AG09309 (cell line): Measurements from ENCODE around the gene S100A11.

Experiments
- DNase-seq: peaks from one replicate; pipeline ENCODE4 v3.0.0-alpha.2; 2010; ENCODE audit warnings: low read depth
- H3K4me3 ChIP-seq: 2 replicates; pipeline ENCODE4 v1.5.1; 2011; ENCODE audit warnings: mild to moderate bottlenecking, low read depth, low read length, moderate library complexity; ENCODE audit not compliant: control insufficient read depth
- CTCF ChIP-seq: IDR thresholded peaks from 2 replicates; pipeline ENCODE4 v1.5.1; 2011; ENCODE audit warnings: mild to moderate bottlenecking, low read depth, low read length, inconsistent platforms; ENCODE audit not compliant: insufficient read depth, control insufficient read depth; ENCODE audit errors: missing control alignments

S100A11 gene

GRCh38 chr1:151991663-151992302 is 45.0 kb downstream of the S100A11 start:
- H3K4me3 ChIP-seq: peak overlapping the region; percentile 94
- TF ChIP-seq CTCF: no peak
- no peak for DNase-seq

- TF ChIP-seq CTCF: no peak
- DNase-seq: no peak
- no peak overlapping the region for H3K4me3 ChIP-seq
Observed at GRCh38 chr1:151990856-151991198, 46.0 kb downstream of the S100A11 start.

GRCh38 chr1:151990058-151990855 is 46.5 kb downstream of the S100A11 start:
- H3K4me3 ChIP-seq: no peak overlapping the region
- no peak for TF ChIP-seq CTCF
- DNase-seq: no peak

GRCh38 chr1:151989211-151989862 is 47.5 kb downstream of the S100A11 start:
- TF ChIP-seq CTCF: no peak
- DNase-seq: no peak
- no peak overlapping the region; the same call in 1 of the 2 replicates for H3K4me3 ChIP-seq

- no peak for TF ChIP-seq CTCF
- peak; percentile 79 for DNase-seq
- peak overlapping the region; percentile 5; the same call in 1 of the 2 replicates for H3K4me3 ChIP-seq
Observed at GRCh38 chr1:151988405-151988923, 48.3 kb downstream of the S100A11 start.

GRCh38 chr1:151986501-151987190 is 50.2 kb downstream of the S100A11 start:
- DNase-seq: no peak
- no peak for TF ChIP-seq CTCF
- no peak overlapping the region for H3K4me3 ChIP-seq
